Esophagus mucosa (tissue), 1 donor: ENCODE data around the gene NPHP4. TPM values are rescaled to one million over a fixed set of nuclear protein-coding genes. Genes with fewer than 3 reads are reported as not detected.

Experiments
- ATAC-seq: fragments of 200-7000 bp; cut with Tn5 transposase; one replicate; pipeline ENCODE4 v1.9.1; 2020
- total RNA-seq: library from RNA; stranded (reverse); gene quantifications from one replicate; pipeline ENCODE4 v1.2.4, GENCODE V29; 2023
- donor health status: DM: yes; HTN: yes; CAD: no.

Gene NPHP4
- total RNA-seq, 1 donor from 2014 or later, result 4.7 TPM

DNA sequence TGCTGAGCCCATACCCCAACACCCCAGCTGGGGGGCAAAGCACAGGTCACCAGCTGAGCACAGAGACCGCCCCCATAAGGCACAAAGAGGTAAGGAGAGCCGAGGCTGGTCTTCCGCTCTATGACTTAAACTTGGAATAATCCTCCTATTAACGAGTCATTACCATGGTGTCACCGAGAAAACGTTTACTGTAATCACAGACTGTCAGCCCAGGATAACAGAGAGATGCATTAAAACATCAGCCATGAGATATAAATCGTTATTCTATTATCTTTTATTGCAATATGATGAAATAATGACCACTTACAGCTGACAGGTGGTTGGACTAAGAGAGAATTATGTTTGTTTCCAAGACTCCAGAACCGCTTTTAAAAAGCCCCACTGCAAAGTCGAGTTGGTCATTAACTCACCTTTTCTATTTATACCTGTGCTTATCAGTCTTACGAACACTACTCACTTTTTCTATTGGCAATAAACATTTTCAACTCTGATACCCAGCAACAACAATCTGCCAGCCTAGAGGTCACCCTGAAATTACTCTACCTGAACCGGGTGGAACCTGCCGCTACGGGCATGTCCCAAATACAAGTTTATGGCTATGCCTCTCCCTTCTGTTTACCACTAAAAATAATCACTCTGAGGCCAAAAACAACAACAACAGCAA is 21.5 kb downstream of the NPHP4 start:
- no peak for ATAC-seq

- no peak for ATAC-seq
These were observed 23.1 kb downstream of the NPHP4 start for GRCh38 chr1:5969168-5969567.

GRCh38 chr1:5968161-5968736 is 24.0 kb downstream of the NPHP4 start:
- no peak for ATAC-seq

- no peak for ATAC-seq
These were observed 24.7 kb downstream of the NPHP4 start for GRCh38 chr1:5967351-5968160.

DNA sequence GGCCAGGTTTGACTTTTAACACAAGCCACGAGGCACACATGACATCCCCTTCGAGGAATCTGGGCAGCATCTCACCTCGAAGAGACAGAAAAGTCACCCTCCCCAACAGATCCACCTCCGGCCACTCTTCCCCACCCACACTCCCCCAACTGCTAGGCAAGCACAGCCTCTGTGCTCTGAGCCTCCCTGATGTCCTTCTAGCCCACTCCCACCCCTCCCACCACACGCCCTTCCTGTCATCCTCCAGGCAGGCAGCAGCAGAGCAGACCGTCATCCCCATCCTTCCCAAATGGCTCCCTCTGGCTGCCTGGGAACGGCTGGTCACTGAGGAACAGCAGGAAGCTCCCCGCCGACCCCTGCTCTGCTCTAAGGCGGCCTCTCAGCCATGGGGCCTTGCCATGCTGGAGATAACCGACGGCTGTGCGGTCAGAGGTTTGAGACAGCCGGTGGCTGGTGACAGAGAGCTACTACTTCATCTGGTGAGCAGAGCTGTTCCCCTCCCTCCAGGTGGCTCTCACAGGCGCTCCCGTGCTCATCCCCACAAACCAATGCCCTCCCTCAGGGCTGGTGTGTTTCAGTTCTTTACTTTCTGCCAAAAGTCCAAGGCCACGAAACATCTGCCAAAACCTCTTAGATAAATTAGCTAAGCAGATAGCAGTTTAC is 25.6 kb downstream of the NPHP4 start:
- no peak for ATAC-seq

DNA sequence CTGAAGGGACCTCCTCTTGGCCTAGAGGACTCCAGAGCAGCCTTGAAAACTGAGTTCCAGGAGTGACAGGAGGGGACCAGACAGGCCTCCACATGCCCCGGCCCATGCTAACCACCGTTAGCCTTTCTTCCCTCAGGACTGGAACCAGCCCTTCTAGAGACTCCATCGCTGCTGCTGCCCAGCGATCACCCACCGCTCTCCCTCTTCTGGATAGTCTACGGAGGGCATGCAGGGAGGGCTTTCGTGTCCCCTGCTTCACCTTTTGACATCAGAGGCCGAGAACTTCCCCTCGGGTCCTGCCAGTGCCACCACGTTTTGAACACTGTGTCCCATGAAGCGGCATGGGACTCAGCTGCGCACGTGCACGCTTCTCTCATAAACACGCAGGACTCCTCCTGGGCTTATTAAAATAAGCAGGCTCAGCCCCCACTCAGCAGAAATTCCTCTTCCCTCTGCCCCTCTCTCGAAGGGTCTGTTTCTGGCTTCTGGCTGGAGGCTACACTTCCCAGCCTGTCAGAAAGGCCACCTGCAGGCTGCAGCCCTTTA is 26.6 kb downstream of the NPHP4 start:
- ATAC-seq, result no peak

DNA sequence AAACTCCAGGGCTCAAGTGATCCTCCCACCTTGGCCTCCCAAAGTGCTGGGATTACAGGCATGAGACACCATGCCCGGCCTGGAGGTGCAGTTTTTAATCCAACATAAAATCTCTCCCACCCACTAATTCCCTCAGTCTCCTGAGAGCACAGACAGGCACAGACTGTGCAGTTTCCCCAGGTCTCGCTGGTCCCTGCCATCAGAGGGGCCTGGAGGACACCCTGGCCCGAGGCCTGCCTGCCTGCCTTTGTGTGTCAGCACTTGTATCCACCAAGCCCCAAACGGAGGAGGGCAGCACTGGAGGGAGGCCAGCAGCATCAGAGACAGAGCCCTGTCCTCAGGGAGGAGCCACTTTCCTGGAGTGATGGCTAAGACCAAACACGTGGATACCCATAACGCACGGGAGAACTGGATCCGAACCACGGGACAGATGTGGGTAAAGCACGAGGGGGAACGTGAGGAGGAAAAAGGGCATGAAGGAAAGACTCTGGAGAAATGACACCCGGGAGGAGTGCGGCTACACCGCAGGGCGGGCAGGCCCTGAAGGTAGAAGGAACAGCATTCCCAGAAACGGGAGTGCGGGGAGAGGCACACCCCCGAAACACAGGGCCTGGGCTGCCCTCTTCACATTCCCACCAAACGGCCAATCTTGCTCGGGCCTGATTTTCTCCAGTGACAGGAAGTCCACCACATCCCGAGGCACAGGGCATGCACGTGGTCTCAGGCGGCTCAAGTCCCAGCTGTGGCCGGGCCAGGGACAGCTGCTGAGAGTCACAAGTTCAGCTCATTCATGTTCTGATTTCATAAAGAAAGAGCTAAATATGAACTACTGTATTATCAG is 29.7 kb downstream of the NPHP4 start:
- no peak for ATAC-seq

DNA sequence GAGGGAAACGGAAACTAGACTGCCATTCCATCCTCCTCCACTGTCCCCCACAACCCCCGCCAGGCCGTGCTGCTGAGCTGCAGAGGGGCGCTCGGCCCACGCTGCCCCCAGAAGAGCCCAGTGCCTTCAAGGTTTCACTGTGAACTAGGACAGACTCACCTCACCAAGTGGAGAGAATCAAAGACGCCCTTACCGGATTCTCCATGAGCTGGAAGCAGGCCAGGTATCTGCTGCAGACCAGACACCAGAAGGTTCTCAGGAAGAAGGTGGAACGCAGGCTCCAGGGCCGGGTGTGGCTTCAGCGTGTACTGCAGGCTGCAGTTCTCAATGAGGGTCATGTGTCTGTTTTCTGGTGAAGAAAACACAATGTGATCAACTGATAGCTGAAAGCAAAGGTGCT is 30.6 kb downstream of the NPHP4 start:
- no peak for ATAC-seq

DNA sequence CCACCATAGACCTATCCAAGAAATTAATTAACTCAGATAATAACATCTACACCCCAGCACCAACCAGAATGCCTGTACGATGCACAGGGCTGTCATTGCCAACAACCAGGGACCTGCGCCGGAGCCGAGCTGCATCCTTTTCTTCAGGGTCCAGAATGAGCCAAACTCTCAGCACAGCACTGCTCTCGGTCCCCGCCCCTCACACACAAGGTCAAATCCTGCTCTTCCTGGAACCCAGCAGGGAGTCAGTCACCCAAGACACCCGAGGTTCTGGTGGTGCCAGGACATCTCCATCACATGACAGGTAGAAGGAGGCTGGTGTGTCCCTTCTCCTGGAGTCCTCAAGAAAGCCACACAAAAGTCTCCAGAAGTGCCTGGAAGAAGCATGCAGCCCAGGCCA is 31.9 kb downstream of the NPHP4 start:
- ATAC-seq, result no peak

DNA sequence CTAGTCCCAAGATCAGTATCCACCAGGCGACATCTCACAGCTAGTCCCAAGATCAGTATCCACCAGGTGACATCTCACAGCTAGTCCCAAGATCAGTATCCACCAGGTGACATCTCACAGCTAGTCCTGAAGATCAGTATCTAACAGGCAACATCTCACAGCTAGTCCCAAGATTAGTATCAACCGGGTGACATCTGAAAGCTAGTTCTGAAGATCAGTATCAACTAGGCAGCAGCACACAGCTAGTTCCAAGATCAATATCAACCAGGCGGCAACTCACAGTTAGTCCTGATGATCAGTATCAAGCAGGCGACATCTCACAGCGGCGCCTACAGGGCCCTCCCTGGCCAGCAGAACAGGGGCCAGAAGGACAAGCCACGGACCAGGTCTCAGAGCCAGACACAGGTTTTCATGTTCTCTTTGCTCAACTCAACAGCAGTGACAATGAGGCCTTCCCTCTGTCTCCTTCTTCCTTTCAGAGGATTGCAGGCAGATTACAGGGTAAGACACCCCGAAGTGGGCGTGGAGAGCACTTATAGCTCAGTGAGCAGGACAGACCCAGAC is 32.5 kb downstream of the NPHP4 start:
- ATAC-seq, result no peak

GRCh38 chr1:5959087-5959486 is 33.1 kb downstream of the NPHP4 start:
- no peak for ATAC-seq

GRCh38 chr1:5956022-5956830 is 36.0 kb downstream of the NPHP4 start:
- ATAC-seq, result no peak

DNA sequence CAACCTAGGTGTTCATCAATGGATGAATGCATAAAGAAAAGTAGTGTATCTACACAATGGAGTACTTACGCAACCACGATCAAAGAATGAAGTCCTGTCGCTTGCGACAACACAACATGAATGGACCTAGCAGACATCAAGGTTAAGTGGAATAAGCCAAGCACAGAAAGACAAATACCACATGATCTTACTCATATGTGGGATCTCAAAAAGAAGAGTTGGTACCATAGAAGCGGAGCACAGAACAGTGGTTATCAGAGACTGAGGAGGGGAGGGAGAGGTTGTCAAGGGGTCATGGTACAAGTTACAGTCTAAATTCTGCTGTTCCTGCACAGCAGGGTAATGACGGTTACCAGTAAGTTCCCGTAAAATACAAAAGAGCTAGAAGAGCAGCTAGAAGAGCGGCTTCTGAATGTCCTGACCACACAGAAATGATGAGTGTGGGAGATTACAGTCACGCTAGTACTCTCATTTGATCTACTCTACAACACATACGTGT is 36.7 kb downstream of the NPHP4 start:
- ATAC-seq, result no peak

- no peak for ATAC-seq
These were observed 37.3 kb downstream of the NPHP4 start for GRCh38 chr1:5954964-5955363.

DNA sequence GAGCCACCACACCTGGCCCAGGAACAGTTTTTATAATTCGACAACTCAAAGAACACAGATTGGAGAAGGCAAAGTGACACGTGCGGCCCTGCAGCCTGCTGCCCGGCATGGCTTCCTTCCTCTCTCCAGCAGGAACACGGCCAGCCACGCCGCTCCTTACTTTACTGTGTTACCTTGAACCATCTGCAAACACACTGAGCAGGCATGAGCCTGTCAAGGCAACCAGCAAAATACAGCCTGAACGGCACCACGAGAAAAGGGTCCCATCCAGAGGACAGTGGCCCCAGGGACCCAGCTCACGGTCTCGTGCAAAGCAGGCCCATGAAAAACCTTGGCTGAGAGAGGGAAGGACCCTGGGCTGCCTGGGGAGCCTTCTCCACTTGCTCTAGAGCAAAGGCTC is 38.8 kb downstream of the NPHP4 start:
- ATAC-seq, result no peak

DNA sequence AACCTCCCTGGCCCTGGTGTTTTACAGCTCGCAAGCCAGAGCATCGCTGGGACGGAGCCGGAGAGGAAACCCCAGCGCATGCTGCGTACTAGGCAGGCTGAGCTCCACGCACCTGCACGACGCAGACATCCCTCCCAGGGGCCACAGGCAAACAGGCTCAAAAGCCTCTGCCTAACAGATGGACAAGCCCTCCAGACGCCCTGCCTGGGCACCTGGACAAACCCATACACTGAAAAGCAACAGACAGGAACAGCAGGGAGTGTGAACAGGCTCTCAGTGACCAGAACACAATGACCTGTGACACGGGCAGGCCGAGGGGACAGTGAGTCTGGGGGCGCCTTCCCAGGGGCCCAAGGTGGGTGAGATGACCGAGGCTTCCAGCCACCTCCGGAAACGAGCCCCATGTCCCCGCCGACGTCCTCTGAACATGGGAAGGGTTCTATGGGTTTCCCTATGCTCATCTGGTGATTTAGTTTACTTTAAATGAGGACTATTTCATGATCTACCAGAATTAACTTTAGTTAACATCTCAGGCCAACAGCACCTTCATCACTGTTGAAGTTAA is 40.3 kb downstream of the NPHP4 start:
- ATAC-seq, result no peak

GRCh38 chr1:5950994-5951785 is 41.0 kb downstream of the NPHP4 start:
- ATAC-seq, result no peak

GRCh38 chr1:5950201-5950895 is 41.9 kb downstream of the NPHP4 start:
- ATAC-seq, result no peak

- no peak for ATAC-seq
These were observed 42.5 kb downstream of the NPHP4 start for GRCh38 chr1:5949761-5950100.
